Brain microvascular endothelial cell (primary cell): Measurements from ENCODE around the gene KCNJ18.
"Not testable (repeated sequence)": the region's sequence is repeated elsewhere in the genome, so short reads cannot be mapped to it uniquely, and the experiment has no call there.

Source experiments
- DNase-seq: peaks from one replicate; pipeline ENCODE4 v3.0.0-alpha.2; 2020
- H3K27ac ChIP-seq: fragments of 250-450 bp; sonication (Bioruptor Pico); 2 replicates; pipeline ENCODE4 v1.5.1; 2020; ENCODE audit warnings: mild to moderate bottlenecking, moderate library complexity
- H3K27me3 ChIP-seq: fragments of 250-450 bp; sonication (Bioruptor Pico); replicated peaks from 2 replicates; pipeline ENCODE4 v1.5.1; 2020; ENCODE audit warnings: mild to moderate bottlenecking
- H3K36me3 ChIP-seq: fragments of 250-450 bp; sonication (Bioruptor Pico); replicated peaks from 2 replicates; pipeline ENCODE4 v1.5.1; 2020; ENCODE audit warnings: mild to moderate bottlenecking
- H3K4me3 ChIP-seq: 2 replicates; pipeline ENCODE4 v1.5.1; 2011; ENCODE audit warnings: low read depth, mild to moderate bottlenecking, control low read depth, low read length, moderate library complexity
- CTCF ChIP-seq: IDR thresholded peaks from 2 replicates; pipeline ENCODE4 v1.5.1; 2011; ENCODE audit warnings: low read depth, mild to moderate bottlenecking, moderate library complexity, low read length, control low read depth, inconsistent platforms; ENCODE audit errors: missing control alignments
- in situ Hi-C: cut with HindIII; loops from 2 replicates; pipeline ENCODE4 v1.10.0; 2017; ENCODE audit warnings: low sequenced_read_pairs, low pct_ligation_motif_present

Gene KCNJ18

GRCh38 chr17:21705021-21705601 lies 12.8 kb downstream of the KCNJ18 start:
- DNase-seq: no peak
- Histone ChIP-seq H3K4me3 (no peak overlapping the region), H3K27me3 (no peaks in the 10 kb centered on the region), H3K27ac (no peak overlapping the region), H3K36me3 (no peaks in the 10 kb centered on the region)
- TF ChIP-seq CTCF: no peak
- in situ Hi-C loops: no loop called here

GRCh38 chr17:21705746-21706145 lies 13.4 kb downstream of the KCNJ18 start:
- H3K27ac ChIP-seq, in situ Hi-C loops, H3K4me3 ChIP-seq, DNase-seq, H3K36me3 ChIP-seq, H3K27me3 ChIP-seq: not testable (repeated sequence)

- H3K36me3 ChIP-seq, DNase-seq, H3K27ac ChIP-seq, in situ Hi-C loops, H3K4me3 ChIP-seq, H3K27me3 ChIP-seq: not testable (repeated sequence)
Measured at GRCh38 chr17:21706546-21706945, 14.2 kb downstream of the KCNJ18 start.

- in situ Hi-C loops: not testable (repeated sequence)
Measured at GRCh38 chr17:21707131-21707530, 14.8 kb downstream of the KCNJ18 start.

GRCh38 chr17:21707711-21708611 lies 15.6 kb downstream of the KCNJ18 start:
- H3K4me3 ChIP-seq, H3K27ac ChIP-seq, DNase-seq, in situ Hi-C loops, H3K27me3 ChIP-seq, H3K36me3 ChIP-seq: not testable (repeated sequence)

More at GRCh38 chr17:21707131-21707530, 14.8 kb downstream of the KCNJ18 start:
- not testable (repeated sequence) for H3K27ac ChIP-seq, DNase-seq, H3K27me3 ChIP-seq, H3K4me3 ChIP-seq, H3K36me3 ChIP-seq

GRCh38 chr17:21708612-21709535 lies 16.6 kb downstream of the KCNJ18 start:
- H3K4me3 ChIP-seq, in situ Hi-C loops, DNase-seq, H3K36me3 ChIP-seq, H3K27me3 ChIP-seq, H3K27ac ChIP-seq: not testable (repeated sequence)

- H3K4me3 ChIP-seq, in situ Hi-C loops, H3K27ac ChIP-seq, H3K27me3 ChIP-seq, H3K36me3 ChIP-seq, DNase-seq: not testable (repeated sequence)
Measured at GRCh38 chr17:21709994-21710393, 17.7 kb downstream of the KCNJ18 start.

GRCh38 chr17:21710486-21710885 lies 18.2 kb downstream of the KCNJ18 start:
- DNase-seq, in situ Hi-C loops, H3K4me3 ChIP-seq, H3K27me3 ChIP-seq, H3K36me3 ChIP-seq, H3K27ac ChIP-seq: not testable (repeated sequence)

GRCh38 chr17:21711182-21711581 lies 18.9 kb downstream of the KCNJ18 start:
- no peak for DNase-seq
- Histone ChIP-seq H3K4me3 (no peak overlapping the region), H3K27me3 (no peaks in the 10 kb centered on the region), H3K36me3 (no peaks in the 10 kb centered on the region), H3K27ac (no peak overlapping the region)
- in situ Hi-C loops: no loop called here
- no peak for TF ChIP-seq CTCF

GRCh38 chr17:21713020-21713419 lies 20.7 kb downstream of the KCNJ18 start:
- H3K27me3 ChIP-seq, in situ Hi-C loops, H3K27ac ChIP-seq, H3K4me3 ChIP-seq, H3K36me3 ChIP-seq, DNase-seq: not testable (repeated sequence)

GRCh38 chr17:21713631-21714030 lies 21.3 kb downstream of the KCNJ18 start:
- H3K27me3 ChIP-seq, H3K4me3 ChIP-seq, H3K36me3 ChIP-seq, DNase-seq, H3K27ac ChIP-seq, in situ Hi-C loops: not testable (repeated sequence)

GRCh38 chr17:21714676-21715075 lies 22.4 kb downstream of the KCNJ18 start:
- H3K27me3 ChIP-seq, H3K27ac ChIP-seq, DNase-seq, H3K36me3 ChIP-seq, in situ Hi-C loops, H3K4me3 ChIP-seq: not testable (repeated sequence)
